GM23338 (cell line): ENCODE results near the gene ZEB1. TPM values are rescaled to one million over a fixed set of nuclear protein-coding genes. Genes with fewer than 3 reads are reported as not detected.

Source experiments
- ATAC-seq: fragments of 200-7000 bp; cut with Tn5 transposase; 3 replicates; pipeline ENCODE4 v1.9.1; 2020
- DNase-seq: peaks from one replicate; pipeline ENCODE4 v3.0.0-alpha.2; 2015; ENCODE audit warnings: low spot score
- H2AFZ ChIP-seq: fragments of 200-600 bp; sonication (generic); 2 replicates; pipeline ENCODE4 v1.8.0; 2016; ENCODE audit warnings: antibody characterized with exemption, mild to moderate bottlenecking, moderate library complexity
- H3F3A ChIP-seq: fragments of 200-600 bp; sonication (generic); replicated peaks from 2 replicates; pipeline ENCODE4 v1.8.0; 2017; ENCODE audit warnings: antibody characterized with exemption, mixed run types, low read depth
- H3K27ac ChIP-seq: fragments of 200-600 bp; sonication (generic); 2 replicates; pipeline ENCODE4 v1.6.1; 2016; ENCODE audit warnings: low read depth
- H3K27me3 ChIP-seq: fragments of 200-600 bp; sonication (generic); 2 replicates; pipeline ENCODE4 v1.8.0; 2016; ENCODE audit warnings: mild to moderate bottlenecking, mixed run types, moderate library complexity; ENCODE audit not compliant: insufficient read depth
- H3K36me3 ChIP-seq: fragments of 200-600 bp; sonication (generic); 2 replicates; pipeline ENCODE4 v1.8.0; 2016; ENCODE audit warnings: mild to moderate bottlenecking; ENCODE audit not compliant: insufficient read depth
- H3K4me1 ChIP-seq: fragments of 200-600 bp; sonication (generic); 2 replicates; pipeline ENCODE4 v1.8.0; 2016; ENCODE audit warnings: mild to moderate bottlenecking, moderate library complexity; ENCODE audit not compliant: insufficient read depth
- H3K4me2 ChIP-seq: fragments of 200-600 bp; sonication (generic); 2 replicates; pipeline ENCODE4 v1.7.1; 2017; ENCODE audit warnings: mixed run types
- H3K4me3 ChIP-seq: fragments of 200-600 bp; sonication (generic); 2 replicates; pipeline ENCODE4 v1.6.1; 2016; ENCODE audit warnings: mixed run types
- H3K79me2 ChIP-seq: fragments of 200-600 bp; sonication (generic); replicated peaks from 2 replicates; pipeline ENCODE4 v1.8.0; 2017; ENCODE audit warnings: mild to moderate bottlenecking; ENCODE audit not compliant: insufficient read depth
- H3K9me2 ChIP-seq: fragments of 200-600 bp; sonication (generic); 2 replicates; pipeline ENCODE4 v1.8.0; 2017; ENCODE audit not compliant: insufficient read depth
- H4K20me1 ChIP-seq: fragments of 200-600 bp; sonication (generic); replicated peaks from 2 replicates; pipeline ENCODE4 v1.8.0; 2017; ENCODE audit warnings: mild to moderate bottlenecking; ENCODE audit not compliant: insufficient read depth
- H3K27ac Mint-ChIP-seq: 2 replicates; pipeline ENCODE4 v1.8.0; 2020; ENCODE audit warnings: inconsistent platforms, mild to moderate bottlenecking, moderate library complexity, mixed read lengths
- H3K27me3 Mint-ChIP-seq: 3 replicates; pipeline ENCODE4 v1.8.0; 2022; ENCODE audit warnings: low read depth, mild to moderate bottlenecking, moderate library complexity, mixed read lengths, inconsistent platforms; ENCODE audit not compliant: insufficient read depth, poor library complexity
- H3K36me3 Mint-ChIP-seq: 3 replicates; pipeline ENCODE4 v1.8.0; 2021; ENCODE audit warnings: low read depth, mild to moderate bottlenecking, inconsistent platforms, moderate library complexity, mixed read lengths
- H3K4me1 Mint-ChIP-seq: 3 replicates; pipeline ENCODE4 v1.8.0; 2020; ENCODE audit warnings: mild to moderate bottlenecking, inconsistent platforms, mixed read lengths
- H3K4me3 Mint-ChIP-seq: 3 replicates; pipeline ENCODE4 v1.8.0; 2021; ENCODE audit warnings: moderate library complexity, mild to moderate bottlenecking, inconsistent platforms, mixed read lengths
- H3K9me3 Mint-ChIP-seq: 3 replicates; pipeline ENCODE4 v1.8.0; 2020; ENCODE audit warnings: moderate library complexity, mild to moderate bottlenecking, inconsistent platforms, mixed read lengths
- CREB1 ChIP-seq: fragments of 250-450 bp; sonication (Bioruptor Pico); IDR thresholded peaks from 2 replicates; pipeline ENCODE4 v1.5.0; 2020; ENCODE audit warnings: low read depth, mild to moderate bottlenecking, moderate library complexity
- CTCF ChIP-seq, 2 experiments: fragments of 200-600 bp in 1 of 2; sonication (generic) in 1 of 2; conservative IDR thresholded peaks; 2 replicates each; pipeline versions ENCODE4 v1.5.1 to v1.6.1; 2016 to 2017; ENCODE audit warnings: antibody characterized with exemption in 2 of 2, low read depth in 2 of 2, mild to moderate bottlenecking in 2 of 2, moderate library complexity in 1 of 2
- ETS1 ChIP-seq: IDR thresholded peaks from 2 replicates; pipeline ENCODE4 v1.6.1; 2016; ENCODE audit warnings: antibody characterized with exemption
- EZH2 ChIP-seq: fragments of 200-600 bp; sonication (generic); IDR thresholded peaks from one replicate; pipeline ENCODE4 v1.8.0; 2017; ENCODE audit warnings: antibody characterized with exemption, mild to moderate bottlenecking, low read depth; ENCODE audit not compliant: unreplicated experiment
- EZH2phosphoT487 ChIP-seq: fragments of 200-600 bp; sonication (generic); IDR thresholded peaks from one replicate; pipeline ENCODE4 v1.8.1; 2018; ENCODE audit warnings: antibody characterized with exemption; ENCODE audit not compliant: unreplicated experiment
- JUNB ChIP-seq: IDR thresholded peaks from one replicate; pipeline ENCODE4 v1.6.1; 2016; ENCODE audit warnings: antibody characterized with exemption; ENCODE audit not compliant: unreplicated experiment
- NANOG ChIP-seq: IDR thresholded peaks from 2 replicates; pipeline ENCODE4 v1.6.1; 2016; ENCODE audit warnings: antibody characterized with exemption, borderline replicate concordance
- POLR2AphosphoS5 ChIP-seq: IDR thresholded peaks from 2 replicates; pipeline ENCODE4 v1.6.1; 2016; ENCODE audit warnings: antibody characterized with exemption, low read depth
- REST ChIP-seq: IDR thresholded peaks from one replicate; pipeline ENCODE4 v1.6.1; 2018; ENCODE audit warnings: antibody characterized with exemption; ENCODE audit not compliant: unreplicated experiment
- STAT1 ChIP-seq: IDR thresholded peaks from one replicate; pipeline ENCODE4 v1.6.1; 2016; ENCODE audit warnings: antibody characterized with exemption; ENCODE audit not compliant: unreplicated experiment
- ZNF114 ChIP-seq: fragments of 250-450 bp; sonication (Bioruptor Pico); IDR thresholded peaks from 2 replicates; pipeline ENCODE4 v1.5.0; 2020; ENCODE audit warnings: mild to moderate bottlenecking, moderate library complexity
- ZNF331 ChIP-seq: fragments of 250-450 bp; sonication (Bioruptor Pico); IDR thresholded peaks from 2 replicates; pipeline ENCODE4 v1.5.0; 2020; ENCODE audit warnings: low read depth, mild to moderate bottlenecking, moderate library complexity
- ZNF462 ChIP-seq: fragments of 250-450 bp; sonication (Bioruptor Pico); IDR thresholded peaks from 2 replicates; pipeline ENCODE4 v1.5.0; 2020; ENCODE audit warnings: mild to moderate bottlenecking, moderate library complexity
- polyA plus RNA-seq: library from polyadenylated mRNA; unstranded; fragments of >200 nt; fragmentation: Nextera tagmentation; extraction: Ambion mirVana; gene quantifications from 2 replicates; pipeline ENCODE4 v1.2.1, GENCODE V29; 2016
- total RNA-seq: library from RNA; depleted of rRNA; stranded (reverse); fragments of >200 nt; shearing (Covaris generic); gene quantifications from 2 replicates; pipeline ENCODE4 v1.2.3, GENCODE V29; 2014

Gene ZEB1
- total and polyA plus RNA-seq, 2 experiments from 2014 or later: 0.16 to 0.45 TPM

- no peak overlapping the region for H3K4me3 Mint-ChIP-seq
- no peak for DNase-seq
- H4K20me1 ChIP-seq: no peaks in the 10 kb centered on the region
Observed at GRCh38 chr10:31479752-31480151, 160.7 kb downstream of the ZEB1 start.

More at GRCh38 chr10:31479752-31480151, 160.7 kb downstream of the ZEB1 start:
- H3K27ac ChIP-seq: no peak overlapping the region
- H3K36me3 Mint-ChIP-seq: no peaks in the 10 kb centered on the region; the same call in 2 of the 3 replicates
- H3F3A ChIP-seq: no peaks in the 10 kb centered on the region
- ATAC-seq: no peak
- no peak overlapping the region for H3K27ac Mint-ChIP-seq
- no peak overlapping the region for H3K4me3 ChIP-seq
- peaks cover 5% of the 10 kb centered on the region; the same call in 1 of the 3 replicates for H3K9me3 Mint-ChIP-seq
- no peaks in the 10 kb centered on the region for H3K9me2 ChIP-seq
- TF ChIP-seq STAT1 (no peak), NANOG (no peak), POLR2AphosphoS5 (no peak), ZNF331 (no peak), EZH2 (no peak), ZNF462 (CRISPR knock-in tag) (no peak), CREB1 (CRISPR knock-in tag) (no peak), REST (no peak), CTCF (conservative IDR thresholded peaks at IDR 0.05; ENCODE audit: low read depth in 2 of 2) (no peak), EZH2phosphoT487 (no peak), ETS1 (no peak), JUNB (no peak), ZNF114 (CRISPR knock-in tag) (no peak)
- no peaks in the 10 kb centered on the region for H3K4me1 ChIP-seq
- no peaks in the 10 kb centered on the region for H3K79me2 ChIP-seq
- no peaks in the 10 kb centered on the region for H3K4me1 Mint-ChIP-seq
- H3K27me3 Mint-ChIP-seq: no peaks in the 10 kb centered on the region
- H3K27me3 ChIP-seq: no peaks in the 10 kb centered on the region
- no peak overlapping the region for H2AFZ ChIP-seq
- no peak overlapping the region for H3K4me2 ChIP-seq
- H3K36me3 ChIP-seq: no peaks in the 10 kb centered on the region
